Activated T-cell treated with anti-CD3 and anti-CD28 coated beads, Interleukin-2, amount 50 U/mL, for 4 hours (primary cell): ENCODE measurements around the gene SSTR3. TPM values are rescaled to one million over a fixed set of nuclear protein-coding genes. Genes with fewer than 3 reads are reported as not detected.

Experiments used
- ATAC-seq, 2 donors: fragments of 200-7000 bp; cut with Tn5 transposase; one replicate each; pipeline ENCODE4 v1.10.0; 2021
- DNase-seq: peaks from one replicate; pipeline ENCODE4 v3.0.0-alpha.2; 2020
- H3K27me3 Mint-ChIP-seq: one replicate; pipeline ENCODE4 v1.8.0; 2021; ENCODE audit warnings: low read depth, mixed read lengths
- H3K36me3 Mint-ChIP-seq: one replicate; pipeline ENCODE4 v1.8.0; 2022; ENCODE audit warnings: mixed read lengths; ENCODE audit not compliant: insufficient read depth
- H3K4me1 Mint-ChIP-seq: one replicate; pipeline ENCODE4 v1.8.0; 2021; ENCODE audit warnings: low read depth, mixed read lengths
- H3K4me3 Mint-ChIP-seq: one replicate; pipeline ENCODE4 v1.8.0; 2021; ENCODE audit warnings: mild to moderate bottlenecking, moderate library complexity, mixed read lengths
- H3K9me3 Mint-ChIP-seq: one replicate; pipeline ENCODE4 v1.8.0; 2021; ENCODE audit warnings: mixed read lengths
- total RNA-seq, 3 donors: library from RNA; stranded (reverse); gene quantifications; one replicate each; pipeline ENCODE4 v1.2.1, GENCODE V29; 2021

SSTR3 gene
- total RNA-seq, 3 donors from 2014 or later = 1.7 to 2.3 (median 1.9) TPM

DNA sequence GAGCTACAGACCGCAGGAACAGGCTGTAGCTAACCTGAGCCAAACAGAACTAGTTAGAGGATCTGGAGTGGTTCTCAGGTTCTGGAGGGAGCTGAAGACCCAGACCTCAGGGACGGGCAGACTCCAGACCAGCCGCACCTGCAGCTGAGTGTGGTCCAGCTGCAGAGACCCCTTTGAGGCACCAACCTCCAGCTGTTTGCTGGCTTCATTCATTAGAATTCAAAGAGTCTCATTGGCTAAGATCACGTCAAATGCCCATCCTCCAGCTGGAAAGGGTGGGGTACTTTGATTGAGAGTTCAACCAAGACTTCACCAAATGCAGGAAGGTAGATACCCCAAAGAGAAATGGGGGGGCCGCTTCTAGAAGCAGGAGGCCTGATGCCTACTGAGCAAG, 49.2 kb downstream of the SSTR3 start:
- DNase-seq = no peak
- H3K9me3 Mint-ChIP-seq = no peaks in the 10 kb centered on the region
- no peaks in the 10 kb centered on the region for H3K27me3 Mint-ChIP-seq
- H3K4me1 Mint-ChIP-seq = peaks cover 87% of the 10 kb centered on the region
- peak overlapping the region; percentile 44 for H3K4me3 Mint-ChIP-seq
- no peak for ATAC-seq
- no peaks in the 10 kb centered on the region for H3K36me3 Mint-ChIP-seq

DNA sequence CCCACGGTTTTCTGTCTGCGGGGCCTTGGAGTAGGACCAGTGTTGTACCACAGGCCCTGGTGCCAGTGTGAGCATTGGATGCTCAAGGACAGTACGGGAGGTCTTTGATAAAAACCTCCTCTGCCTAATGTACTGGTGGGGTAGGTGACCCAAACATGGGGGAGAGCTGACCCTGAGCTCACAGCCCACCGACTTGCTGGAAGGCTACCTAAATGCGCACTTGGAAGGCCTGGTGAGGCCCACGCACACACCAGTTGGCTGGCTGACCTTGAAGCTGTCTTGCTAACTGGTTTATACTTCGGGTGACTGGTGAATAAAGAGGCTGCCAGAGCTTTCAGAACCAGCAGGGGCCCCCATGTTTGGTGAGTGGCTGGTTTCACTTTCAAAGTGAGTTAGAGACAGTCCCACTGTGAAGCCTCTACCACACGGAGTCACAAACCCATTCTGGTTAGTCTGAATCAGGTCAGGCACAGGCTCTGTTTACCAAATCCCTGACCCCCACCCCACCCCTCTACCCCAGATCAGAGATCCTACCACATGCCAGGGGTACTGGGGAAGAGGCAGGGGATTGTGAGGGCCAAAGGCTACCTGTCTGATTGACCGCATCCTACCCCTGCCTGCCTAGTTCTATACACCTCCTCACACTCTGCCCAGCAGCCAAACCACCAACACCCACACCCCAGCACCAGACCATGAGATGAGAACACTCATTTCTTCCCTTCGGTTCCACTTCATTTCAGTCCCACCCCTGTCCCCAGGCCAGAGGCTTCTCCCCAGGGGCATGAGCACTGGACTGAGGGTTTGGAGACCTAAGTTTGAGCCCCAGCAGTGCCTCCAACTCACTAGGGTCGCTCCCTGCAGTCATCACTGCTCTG, 49.8 kb downstream of the SSTR3 start:
- no peaks in the 10 kb centered on the region for H3K27me3 Mint-ChIP-seq
- H3K36me3 Mint-ChIP-seq = no peaks in the 10 kb centered on the region
- peak; percentile 61 for DNase-seq
- H3K4me3 Mint-ChIP-seq = peak overlapping the region; percentile 44
- no peaks in the 10 kb centered on the region for H3K9me3 Mint-ChIP-seq
- H3K4me1 Mint-ChIP-seq = peaks cover 87% of the 10 kb centered on the region
- ATAC-seq = peak; percentile 76 to 79

DNA sequence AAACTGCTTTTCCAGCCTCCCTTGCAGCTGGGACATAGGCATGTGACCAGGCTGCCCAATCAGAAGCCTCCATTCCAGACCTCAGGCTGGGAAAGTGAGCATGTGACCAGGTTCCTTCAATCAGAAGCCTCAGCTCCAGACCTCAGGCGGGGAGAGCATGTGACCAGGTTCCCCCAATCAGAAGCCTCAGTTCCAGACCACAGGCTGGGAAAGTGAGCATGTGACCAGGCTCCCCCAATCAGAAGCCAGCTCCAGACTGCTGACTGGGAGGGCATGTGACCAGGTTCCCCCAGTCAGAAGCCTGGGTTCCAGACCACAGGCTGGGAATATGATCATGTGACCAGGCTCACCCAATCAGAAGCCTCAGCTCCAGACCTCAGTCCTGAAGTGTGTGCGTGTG, 50.8 kb downstream of the SSTR3 start:
- H3K4me3 Mint-ChIP-seq = no peak overlapping the region
- H3K4me1 Mint-ChIP-seq = peaks cover 82% of the 10 kb centered on the region
- ATAC-seq = no peak
- DNase-seq = no peak
- no peaks in the 10 kb centered on the region for H3K36me3 Mint-ChIP-seq
- no peaks in the 10 kb centered on the region for H3K27me3 Mint-ChIP-seq
- H3K9me3 Mint-ChIP-seq = no peaks in the 10 kb centered on the region

DNA sequence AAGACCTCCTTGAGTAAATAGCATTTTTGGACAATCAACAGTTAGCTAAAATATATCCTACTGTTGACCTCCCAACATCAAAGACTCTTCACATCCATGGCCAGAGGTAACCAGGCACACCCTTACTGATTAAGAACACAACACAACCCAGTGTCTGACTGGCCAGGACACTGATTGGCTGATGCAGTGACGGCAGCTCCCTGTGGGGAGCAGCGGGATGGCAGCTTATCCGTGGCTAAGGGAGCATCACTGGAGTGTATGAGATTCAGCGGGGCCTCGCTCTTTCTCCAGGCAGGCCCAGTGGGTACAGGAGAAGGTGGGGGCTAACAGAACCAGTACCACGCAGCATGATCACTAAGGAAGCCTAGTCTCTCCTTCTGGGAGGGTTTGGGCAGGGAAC, 52.2 kb downstream of the SSTR3 start:
- Mint-ChIP-seq H3K36me3 (no peaks in the 10 kb centered on the region), H3K9me3 (no peaks in the 10 kb centered on the region), H3K4me1 (peaks cover 81% of the 10 kb centered on the region), H3K27me3 (no peaks in the 10 kb centered on the region), H3K4me3 (no peak overlapping the region)
- ATAC-seq (no peak), DNase-seq (no peak)

DNA sequence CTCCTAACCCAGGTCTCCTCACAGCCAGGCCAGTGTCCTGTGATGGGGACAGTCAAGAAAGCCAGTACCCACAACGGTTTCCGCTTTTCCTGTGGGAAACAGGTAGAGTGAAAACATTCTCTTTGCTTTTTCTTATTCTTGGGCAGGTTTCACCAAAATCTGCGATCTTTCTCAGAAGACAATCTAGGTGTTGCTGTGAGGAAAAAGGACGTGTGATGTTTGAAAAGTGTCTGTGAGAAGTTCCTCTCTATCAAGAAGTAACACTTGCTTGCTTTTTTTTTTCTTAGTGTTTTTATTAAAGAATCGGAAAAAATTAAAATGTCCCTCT, 53.4 kb downstream of the SSTR3 start:
- H3K4me3 Mint-ChIP-seq = no peak overlapping the region
- no peaks in the 10 kb centered on the region for H3K27me3 Mint-ChIP-seq
- H3K4me1 Mint-ChIP-seq = peaks cover 74% of the 10 kb centered on the region
- DNase-seq (no peak), ATAC-seq (no peak)
- no peaks in the 10 kb centered on the region for H3K9me3 Mint-ChIP-seq
- H3K36me3 Mint-ChIP-seq = no peaks in the 10 kb centered on the region

DNA sequence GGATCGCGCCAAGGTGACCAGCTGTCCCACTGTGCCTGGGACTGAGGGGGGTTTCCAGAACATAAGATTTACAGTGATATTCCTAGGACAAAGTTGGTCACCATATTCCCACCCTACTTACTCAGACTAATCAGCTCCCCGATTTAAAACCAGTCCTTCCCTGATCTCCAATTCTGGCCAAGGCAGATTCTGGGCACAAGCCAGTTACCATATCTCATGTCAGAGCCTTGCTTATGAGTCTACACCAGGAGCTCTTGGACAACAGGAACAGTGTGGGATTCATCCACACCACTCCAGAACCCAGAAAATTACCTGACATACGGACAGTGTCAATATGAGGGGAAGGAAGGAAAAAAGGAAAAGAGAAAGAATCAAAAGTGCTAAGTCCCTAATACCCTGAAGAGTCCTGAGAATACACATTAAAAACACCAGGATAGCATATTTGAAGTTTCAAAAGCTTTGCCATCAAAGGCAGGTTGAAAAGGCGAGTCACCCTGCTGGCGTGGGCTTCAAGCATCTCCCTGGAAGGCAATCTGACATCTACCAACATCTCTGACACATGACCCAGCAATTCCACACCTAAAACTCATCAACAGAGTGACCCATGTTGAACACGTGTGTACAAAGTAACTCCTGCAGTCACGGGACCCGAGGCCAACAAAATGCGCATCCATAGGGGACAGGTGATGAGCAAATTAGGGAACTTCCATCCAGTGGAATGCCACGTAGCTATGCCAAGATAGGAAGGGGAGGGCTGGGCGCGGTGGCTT, 54.6 kb downstream of the SSTR3 start:
- peaks cover 62% of the 10 kb centered on the region for H3K4me1 Mint-ChIP-seq
- no peak overlapping the region for H3K4me3 Mint-ChIP-seq
- no peak for DNase-seq

DNA sequence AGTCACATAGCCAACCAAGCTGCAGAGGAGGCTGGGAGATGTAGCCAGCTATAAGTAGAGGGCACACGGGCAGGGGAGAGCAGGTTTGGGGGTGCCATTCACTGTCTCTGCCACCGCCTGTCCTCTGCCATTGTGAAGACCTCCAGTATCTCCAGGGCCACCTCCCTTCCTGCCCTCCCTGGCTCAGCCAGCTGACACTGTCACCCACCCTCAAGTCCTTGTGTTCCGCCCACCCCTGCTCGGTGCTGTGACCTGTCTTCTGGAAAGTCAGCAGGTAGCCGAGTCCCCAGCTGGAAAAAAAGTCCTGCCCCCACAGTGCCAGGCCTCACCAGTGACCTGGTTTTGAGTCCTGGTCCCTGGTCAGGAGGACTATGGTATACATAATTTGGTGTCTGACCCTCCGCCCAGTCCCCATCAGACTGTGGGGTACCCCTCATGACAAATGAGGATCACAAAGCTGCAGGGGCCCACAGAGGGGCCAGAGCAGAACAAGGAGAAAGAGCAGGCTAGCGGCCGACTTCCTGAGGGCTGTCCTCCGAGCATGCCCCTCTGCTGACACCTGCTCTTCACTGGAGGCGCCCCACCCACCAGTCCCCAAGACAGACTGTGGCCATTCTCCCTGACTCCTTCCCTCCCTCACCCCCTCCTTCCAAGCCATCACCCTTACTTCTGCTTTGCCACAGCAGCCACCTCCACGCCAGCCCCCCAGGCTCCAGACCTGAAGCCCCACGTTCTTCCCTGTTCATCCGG, 55.4 kb downstream of the SSTR3 start:
- ATAC-seq (no peak), DNase-seq (no peak)
- H3K9me3 Mint-ChIP-seq = no peaks in the 10 kb centered on the region
- H3K4me3 Mint-ChIP-seq = no peak overlapping the region
- no peaks in the 10 kb centered on the region for H3K36me3 Mint-ChIP-seq
- no peaks in the 10 kb centered on the region for H3K27me3 Mint-ChIP-seq
- peaks cover 54% of the 10 kb centered on the region for H3K4me1 Mint-ChIP-seq

More for the DNA sequence above, 54.6 kb downstream of the SSTR3 start:
- ATAC-seq = no peak
- Mint-ChIP-seq H3K36me3 (no peaks in the 10 kb centered on the region), H3K27me3 (no peaks in the 10 kb centered on the region), H3K9me3 (no peaks in the 10 kb centered on the region)

DNA sequence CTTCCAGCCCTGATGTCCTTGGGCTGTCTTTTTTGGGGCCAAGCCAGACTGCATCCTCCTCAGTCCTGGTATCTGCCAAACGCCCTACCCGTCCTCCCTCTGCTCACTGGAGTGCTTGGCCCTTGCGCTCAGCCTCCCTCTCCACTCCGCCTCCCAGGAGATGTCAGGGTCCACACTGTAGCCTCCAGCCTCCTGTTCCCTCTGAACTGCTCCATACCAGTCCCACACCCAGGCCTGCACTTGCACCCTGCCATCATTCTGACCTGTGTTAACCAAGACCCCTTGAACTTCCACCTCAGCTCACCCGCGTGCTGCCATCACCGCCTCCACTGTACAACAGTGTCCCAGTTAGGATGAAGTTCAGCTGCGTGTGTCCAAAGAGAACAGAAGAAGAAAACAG, 56.3 kb downstream of the SSTR3 start:
- peaks cover 1% of the 10 kb centered on the region for H3K9me3 Mint-ChIP-seq
- no peak for DNase-seq
- H3K27me3 Mint-ChIP-seq = no peaks in the 10 kb centered on the region
- ATAC-seq = no peak
- H3K36me3 Mint-ChIP-seq = no peaks in the 10 kb centered on the region
- H3K4me3 Mint-ChIP-seq = no peak overlapping the region
- peaks cover 53% of the 10 kb centered on the region for H3K4me1 Mint-ChIP-seq

DNA sequence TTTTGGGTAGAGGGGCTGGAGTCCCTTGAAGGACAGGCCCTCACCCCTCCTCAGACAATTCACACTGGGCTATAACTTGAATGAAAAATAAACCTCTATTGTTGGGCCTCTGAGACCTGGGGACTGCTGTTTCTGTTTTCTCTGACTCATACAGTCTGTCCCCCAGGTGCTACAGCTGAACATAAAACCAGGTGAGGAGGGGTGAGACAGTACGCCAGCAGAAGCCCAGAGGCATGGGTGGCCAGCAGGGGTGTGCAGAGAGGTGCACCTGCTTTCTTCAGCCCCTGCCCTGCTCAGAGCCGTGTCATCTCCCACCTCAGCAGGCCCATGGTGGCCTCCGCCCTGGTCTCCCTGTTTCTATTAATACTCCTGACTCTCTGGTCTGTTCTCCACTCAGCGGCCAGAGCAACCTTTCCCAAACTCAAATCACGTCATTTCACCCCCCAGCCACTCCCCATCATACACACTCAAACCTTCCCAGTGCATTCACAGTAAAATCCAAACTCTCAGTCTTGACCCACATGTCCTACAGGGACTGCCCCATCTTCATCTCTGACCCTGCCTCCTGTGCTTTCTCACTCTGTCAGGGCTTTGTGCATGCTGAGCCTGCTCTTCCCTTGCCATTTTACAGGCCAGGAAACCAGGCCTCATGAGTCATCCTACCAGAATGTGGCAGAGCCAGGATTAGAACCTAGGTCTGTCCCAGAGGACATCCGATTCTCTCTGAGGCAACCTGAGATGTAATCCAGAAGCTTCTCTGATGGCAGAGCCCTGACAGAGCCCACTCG, 57.2 kb downstream of the SSTR3 start:
- Mint-ChIP-seq H3K27me3 (no peaks in the 10 kb centered on the region), H3K9me3 (peaks cover 6% of the 10 kb centered on the region), H3K36me3 (no peaks in the 10 kb centered on the region), H3K4me1 (peaks cover 59% of the 10 kb centered on the region), H3K4me3 (no peak overlapping the region)
- DNase-seq (no peak), ATAC-seq (peak; percentile 33 to 39)

Other genes starting within 250 kb of the SSTR3 start
- 1 to 10 TPM; 1.2 TPM for gene TST, start 193.0 kb downstream of the SSTR3 start, total RNA-seq
- gene MPST, start 192.7 kb downstream of the SSTR3 start, total RNA-seq = 1 to 10 TPM; 4.7 to 7.2 (median 6.0) TPM
- gene KCTD17, start 160.7 kb downstream of the SSTR3 start, total RNA-seq = 10 to 100 TPM; 33.8 to 39.6 (median 34.3) TPM
- 1 to 10 TPM in 1 of 3 donors, under 1 TPM in 2; 0.76 to 1.3 (median 0.89) TPM for gene TMPRSS6, start 102.8 kb downstream of the SSTR3 start, total RNA-seq
- 100 to 1,000 TPM; 178 to 212 (median 206) TPM for gene IL2RB, start 62.6 kb downstream of the SSTR3 start, total RNA-seq
- gene C1QTNF6, start 24.2 kb downstream of the SSTR3 start, total RNA-seq = 1 to 10 TPM in 2 of 3 donors, under 1 TPM in 1; 0.96 to 2.4 (median 1.2) TPM
- 100 to 1,000 TPM; 388 to 432 (median 395) TPM for gene RAC2, start 31.8 kb upstream of the SSTR3 start, total RNA-seq
- 10 to 100 TPM in 1 of 3 donors, 1 to 10 TPM in 2; 9.0 to 10.9 (median 9.7) TPM for gene CYTH4, start 70.0 kb upstream of the SSTR3 start, total RNA-seq
- gene ELFN2, start 215.0 kb upstream of the SSTR3 start, total RNA-seq = under 1 TPM; 0.03 to 0.33 (median 0.05) TPM